GM12873 (cell line): ENCODE data around the gene STX8.

Source experiments
- TF ChIP-seq, protein P1 (sequence below): IDR thresholded peaks from 2 replicates; pipeline ENCODE4 v1.5.1; 2012; ENCODE audit warnings: low read depth, mild to moderate bottlenecking, moderate library complexity, low read length, control low read depth; ENCODE audit not compliant: insufficient read depth; ENCODE audit errors: missing control alignments

Gene STX8

DNA sequence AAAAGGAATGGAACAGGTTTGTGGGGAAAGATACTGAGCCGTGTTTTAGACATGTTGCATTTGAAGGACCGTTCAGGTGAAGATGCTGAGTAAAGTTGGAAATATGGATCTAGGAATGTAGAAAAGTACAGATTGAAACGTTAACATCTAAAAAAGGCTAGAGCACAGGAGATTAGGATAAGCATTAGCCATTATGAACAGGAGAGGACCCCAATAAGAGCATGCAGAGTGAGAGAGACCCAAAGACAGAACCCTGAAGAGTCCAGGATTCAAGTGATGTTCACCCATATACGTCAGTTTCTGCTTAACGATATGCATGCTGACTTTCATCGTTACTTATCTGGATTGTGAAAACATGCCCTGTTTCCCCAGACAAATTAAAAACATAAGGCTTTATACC, 140.5 kb downstream of the STX8 start:
- TF ChIP-seq, protein P1, sequence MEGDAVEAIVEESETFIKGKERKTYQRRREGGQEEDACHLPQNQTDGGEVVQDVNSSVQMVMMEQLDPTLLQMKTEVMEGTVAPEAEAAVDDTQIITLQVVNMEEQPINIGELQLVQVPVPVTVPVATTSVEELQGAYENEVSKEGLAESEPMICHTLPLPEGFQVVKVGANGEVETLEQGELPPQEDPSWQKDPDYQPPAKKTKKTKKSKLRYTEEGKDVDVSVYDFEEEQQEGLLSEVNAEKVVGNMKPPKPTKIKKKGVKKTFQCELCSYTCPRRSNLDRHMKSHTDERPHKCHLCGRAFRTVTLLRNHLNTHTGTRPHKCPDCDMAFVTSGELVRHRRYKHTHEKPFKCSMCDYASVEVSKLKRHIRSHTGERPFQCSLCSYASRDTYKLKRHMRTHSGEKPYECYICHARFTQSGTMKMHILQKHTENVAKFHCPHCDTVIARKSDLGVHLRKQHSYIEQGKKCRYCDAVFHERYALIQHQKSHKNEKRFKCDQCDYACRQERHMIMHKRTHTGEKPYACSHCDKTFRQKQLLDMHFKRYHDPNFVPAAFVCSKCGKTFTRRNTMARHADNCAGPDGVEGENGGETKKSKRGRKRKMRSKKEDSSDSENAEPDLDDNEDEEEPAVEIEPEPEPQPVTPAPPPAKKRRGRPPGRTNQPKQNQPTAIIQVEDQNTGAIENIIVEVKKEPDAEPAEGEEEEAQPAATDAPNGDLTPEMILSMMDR = no peak

DNA sequence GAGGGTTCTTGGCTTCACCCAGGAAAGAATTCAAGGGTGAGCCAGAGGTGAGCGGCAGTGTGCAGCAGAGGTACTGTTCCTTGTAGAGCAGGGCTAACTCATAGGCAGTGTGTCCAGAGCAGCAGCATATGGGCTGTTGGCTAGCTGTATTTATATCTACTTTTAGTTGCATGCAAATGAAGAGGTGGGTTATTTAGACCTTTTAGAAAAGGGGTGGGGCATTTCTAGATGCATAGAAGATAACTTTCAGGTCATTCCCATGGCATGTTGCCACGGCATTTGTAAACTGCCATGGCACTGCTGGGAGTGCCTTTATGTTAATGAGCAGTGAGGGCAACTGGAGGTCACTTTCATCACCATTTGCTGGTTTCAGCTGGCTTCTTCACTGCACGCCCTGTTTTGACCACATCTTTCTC, 141.0 kb downstream of the STX8 start:
- TF ChIP-seq, protein P1 = no peak

DNA sequence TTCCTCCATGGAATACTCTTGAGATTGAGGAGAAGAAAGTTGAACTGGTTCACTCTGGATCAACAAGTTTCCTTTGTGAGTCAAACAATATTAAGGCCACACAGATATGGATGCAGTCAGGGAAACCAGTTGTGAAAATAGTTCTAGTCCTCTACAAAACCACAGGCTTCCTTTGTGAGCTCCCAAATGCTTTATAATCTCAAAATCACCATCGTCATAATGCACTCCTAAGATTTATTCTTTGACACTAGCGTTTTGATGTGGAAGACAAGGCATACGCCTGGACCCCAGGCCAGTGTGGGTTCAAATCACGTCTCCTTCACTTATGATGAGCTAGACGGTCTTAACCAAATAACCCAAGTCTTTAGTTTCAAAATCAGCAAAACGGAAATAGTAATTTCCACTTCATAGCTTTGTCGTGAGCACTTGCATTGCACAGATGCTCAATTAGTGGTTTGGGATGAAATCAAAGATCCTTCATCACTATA, 142.6 kb downstream of the STX8 start:
- TF ChIP-seq, protein P1 = no peak

DNA sequence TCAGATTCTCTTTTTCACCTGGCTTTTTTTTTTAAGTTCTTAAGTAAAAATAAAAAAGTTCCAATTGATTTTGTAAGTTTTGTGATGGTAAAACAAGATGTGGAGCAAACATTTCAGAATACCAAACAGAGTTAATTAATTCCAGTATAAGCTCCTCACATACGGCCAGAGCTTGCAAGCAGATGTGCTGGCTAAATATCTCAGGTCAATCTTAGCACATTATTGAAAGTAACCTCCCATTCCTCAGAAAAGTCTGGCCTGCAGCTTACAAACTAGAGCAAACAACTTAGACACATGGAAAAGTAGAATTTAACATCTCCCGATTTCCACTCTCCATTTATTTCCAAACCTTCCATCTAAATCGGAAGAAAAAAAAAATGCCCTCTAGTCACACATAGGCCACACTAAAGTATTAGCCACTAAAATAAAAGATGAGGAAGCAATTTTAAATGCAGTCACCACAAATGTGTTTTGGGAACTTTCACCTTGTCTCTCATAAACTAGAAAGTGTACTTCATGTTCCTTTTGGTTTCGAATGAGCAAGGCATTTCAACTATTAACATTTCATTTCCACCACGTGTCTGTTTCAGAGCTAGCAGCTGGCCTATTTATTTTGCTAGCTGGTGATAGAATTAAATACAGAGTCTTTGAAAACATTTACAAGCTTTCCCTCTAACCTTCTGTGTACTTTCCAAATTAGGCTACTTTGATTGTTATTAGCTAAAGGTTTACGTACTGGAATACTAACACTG, 143.3 kb downstream of the STX8 start:
- TF ChIP-seq, protein P1 = no peak

DNA sequence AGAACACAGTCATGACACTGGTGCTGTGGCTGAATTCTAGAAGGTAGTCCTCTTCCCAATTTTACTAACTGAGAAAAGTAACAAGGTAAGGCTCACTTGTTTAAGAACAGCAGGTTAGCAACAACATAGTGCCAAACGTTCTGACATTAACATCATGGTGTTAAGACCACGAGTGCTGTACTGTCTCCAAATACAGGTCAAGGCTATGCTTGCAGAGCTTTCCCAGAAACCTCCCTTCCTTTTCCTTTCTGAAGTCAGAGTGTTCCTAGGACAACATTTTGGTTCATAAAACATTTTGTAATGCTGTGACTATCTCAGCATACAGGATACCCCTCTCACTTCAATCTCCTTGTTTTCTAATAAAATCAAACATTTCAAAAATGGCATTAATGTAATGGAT, 144.0 kb downstream of the STX8 start:
- TF ChIP-seq, protein P1 = no peak

DNA sequence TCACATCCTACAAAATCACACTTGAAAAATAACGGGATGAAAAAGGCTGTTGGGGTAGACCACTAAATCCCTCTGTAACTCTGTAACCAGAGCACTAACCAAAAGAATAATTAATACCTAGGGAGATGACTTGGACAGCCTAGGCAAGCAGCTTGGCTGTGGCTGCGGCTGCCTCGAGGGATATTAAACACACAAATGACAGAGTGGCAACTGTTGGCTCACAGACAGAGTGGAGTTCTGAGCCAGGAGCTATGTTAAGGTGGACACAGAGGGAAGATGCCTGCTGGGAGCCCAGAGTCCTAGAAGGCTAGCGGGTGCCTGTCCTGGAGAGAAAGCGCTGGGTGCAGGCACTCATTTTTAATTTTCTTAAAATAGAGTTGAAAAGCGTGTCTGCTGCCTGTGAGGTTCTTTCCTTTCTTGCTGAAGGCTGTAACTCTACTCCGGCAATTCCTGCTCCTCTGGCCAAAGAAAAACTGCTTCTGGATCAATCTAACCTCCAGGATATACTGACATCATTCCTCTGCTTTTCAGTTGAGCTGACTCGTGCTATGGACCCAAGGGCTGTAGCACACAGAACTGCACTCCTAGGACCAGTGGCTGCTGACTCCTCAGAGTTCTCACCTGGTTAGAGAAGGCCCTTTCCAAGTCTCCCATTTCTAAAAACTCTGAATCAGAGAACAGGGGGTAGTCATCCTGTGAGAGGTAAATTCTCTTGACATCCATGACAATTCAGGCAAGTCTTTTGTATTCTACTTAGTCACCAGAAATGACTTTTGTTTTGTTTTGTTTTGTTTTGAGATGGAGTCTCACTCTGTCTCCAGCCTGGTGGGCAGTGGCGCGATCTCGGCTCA, 147.9 kb downstream of the STX8 start:
- TF ChIP-seq, protein P1 = no peak

DNA sequence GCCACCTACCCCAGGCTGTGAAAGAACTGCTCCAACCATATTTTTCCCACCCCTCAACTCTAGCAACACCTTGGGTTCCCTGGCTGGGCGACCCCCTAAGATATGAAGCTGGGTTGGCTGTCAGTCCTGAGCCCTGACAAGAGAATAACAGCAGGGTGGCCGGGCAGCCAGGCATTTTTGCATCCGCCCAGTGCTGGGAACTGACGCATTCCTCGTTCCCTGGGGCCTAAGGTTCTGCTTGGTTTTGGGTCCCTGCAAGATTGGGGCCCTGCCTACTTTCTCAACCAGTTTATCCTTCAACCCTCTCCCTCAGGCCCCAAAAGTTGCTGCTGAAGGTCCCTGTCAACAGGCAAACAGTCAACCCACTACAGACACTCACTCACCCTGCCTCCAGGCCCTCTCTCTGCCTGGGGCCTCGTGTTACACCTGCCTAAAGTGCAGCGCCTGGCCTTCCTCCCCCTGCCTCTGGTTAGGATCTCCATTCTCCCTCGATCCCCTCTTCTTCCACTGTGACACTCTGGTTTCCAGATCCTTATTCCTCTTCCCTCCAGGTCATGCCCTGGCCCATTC, 151.5 kb downstream of the STX8 start:
- TF ChIP-seq, protein P1 = no peak
